Germinal center (tissue), 1 donor: ENCODE data around the gene SFXN5.
A peak's percentile ranks its signal among the peaks of the same experiment; 100 is the strongest.

ENCODE experiments used
- DNase-seq: peaks from one replicate; pipeline ENCODE4 v3.0.0; 2012; ENCODE audit warnings: mixed read lengths, low spot score

Gene SFXN5

GRCh38 chr2:72994282-72994990 lies 77.1 kb downstream of the SFXN5 start:
- DNase-seq: no peak

- no peak for DNase-seq
These were observed 77.6 kb downstream of the SFXN5 start for GRCh38 chr2:72993933-72994280.

DNA sequence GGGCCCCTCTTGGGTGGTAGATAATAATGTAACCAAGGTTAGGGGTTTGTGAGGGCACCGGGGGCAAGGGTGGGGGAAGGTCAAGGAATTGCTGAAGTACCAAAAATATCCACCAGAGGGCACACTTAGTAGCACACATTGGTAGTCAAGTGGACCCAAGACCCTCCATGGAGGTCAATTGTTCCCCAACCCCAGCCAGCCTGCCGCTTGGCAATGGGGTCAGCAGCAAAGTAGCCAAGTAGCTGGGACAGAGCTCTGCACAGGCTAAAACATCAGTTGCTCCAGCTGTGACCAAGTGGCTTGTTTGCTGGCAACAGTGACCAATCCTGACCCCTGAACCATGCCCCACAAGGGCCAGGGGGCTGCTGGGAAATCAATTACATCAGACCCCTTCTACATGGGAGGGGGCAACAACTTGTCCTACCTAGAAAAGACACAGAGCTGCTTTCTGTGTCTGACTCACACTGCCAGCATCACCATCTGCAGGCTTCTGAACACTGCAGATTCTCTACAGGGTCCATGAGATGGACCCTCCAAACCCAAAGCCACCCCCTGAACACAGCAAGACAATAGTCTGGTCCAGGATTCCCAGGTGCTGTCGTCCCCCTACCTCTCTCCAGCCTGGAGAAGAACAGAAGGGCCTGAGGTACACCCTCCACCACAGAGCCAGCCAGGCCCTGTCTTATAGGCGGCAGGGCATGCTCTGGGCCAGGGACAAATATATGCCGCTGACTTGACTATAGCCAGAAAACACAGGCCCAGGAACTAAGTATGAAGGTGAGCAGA lies 78.2 kb downstream of the SFXN5 start:
- peak; percentile 79 for DNase-seq

- DNase-seq: no peak
These were observed 78.8 kb downstream of the SFXN5 start for GRCh38 chr2:72992734-72993102.

- no peak for DNase-seq
These were observed 79.4 kb downstream of the SFXN5 start for GRCh38 chr2:72991980-72992733.

GRCh38 chr2:72991439-72991725 lies 80.1 kb downstream of the SFXN5 start:
- DNase-seq: no peak

- DNase-seq: no peak
These were observed 80.6 kb downstream of the SFXN5 start for GRCh38 chr2:72990695-72991438.

DNA sequence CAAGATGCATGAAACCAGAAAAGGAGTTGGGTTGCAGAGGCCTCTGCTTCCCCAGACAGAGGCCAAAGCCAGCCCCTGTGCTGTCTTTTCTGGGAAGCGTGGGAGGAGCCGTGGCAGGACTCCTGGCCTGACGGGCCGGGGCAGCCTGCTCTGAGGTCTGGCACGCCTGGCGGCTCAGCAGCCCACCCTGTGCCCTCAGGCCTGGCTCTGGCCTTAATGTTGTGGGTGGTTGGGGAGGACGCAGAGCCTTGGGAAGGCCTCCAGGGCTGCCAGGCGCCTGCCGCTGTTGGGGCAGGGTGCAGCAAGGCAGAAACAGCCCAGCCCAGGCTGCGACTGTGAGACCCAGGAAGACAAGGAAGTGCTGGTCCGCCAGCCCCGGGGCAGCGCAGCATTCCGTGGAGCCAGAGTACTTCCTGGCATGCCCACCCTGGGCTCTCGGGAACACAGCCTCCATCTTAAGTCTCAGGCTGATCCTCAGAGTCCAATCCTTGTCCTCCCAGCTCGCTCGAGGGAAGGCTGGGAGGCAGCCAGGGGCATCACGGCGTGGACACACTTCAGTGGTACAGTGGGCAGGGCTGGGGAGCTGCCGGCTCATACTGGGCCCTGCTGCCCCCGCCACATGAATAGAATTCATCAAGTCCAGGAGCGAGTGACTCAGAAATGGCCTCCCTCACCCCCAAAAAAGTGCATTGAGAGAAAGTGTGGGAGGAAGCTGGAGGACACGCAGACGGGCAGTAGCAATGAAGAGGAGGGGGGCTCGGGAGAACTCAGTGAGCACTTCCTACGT lies 81.5 kb downstream of the SFXN5 start:
- no peak for DNase-seq

- no peak for DNase-seq
These were observed 82.7 kb downstream of the SFXN5 start for GRCh38 chr2:72988726-72989273.

DNA sequence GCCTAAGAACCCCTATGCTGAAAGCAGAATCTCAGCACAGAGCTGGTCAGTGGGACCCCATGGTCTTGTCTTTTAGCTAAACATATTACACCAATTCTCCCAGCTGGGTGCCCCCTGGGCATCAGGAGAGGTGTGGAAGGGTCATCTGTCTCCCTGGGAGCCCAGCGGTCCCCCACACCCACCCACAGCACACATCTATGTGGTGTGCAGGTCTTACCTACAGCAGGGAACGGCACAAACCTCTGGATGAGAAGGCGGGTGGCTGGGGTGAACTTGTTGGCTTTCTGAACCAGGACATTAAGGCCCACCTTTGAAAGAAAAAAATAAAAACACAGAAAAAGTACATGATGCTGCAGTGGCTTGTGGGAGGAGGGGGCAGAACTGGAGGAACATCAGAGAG lies 83.5 kb downstream of the SFXN5 start:
- DNase-seq: no peak

GRCh38 chr2:72985891-72986683 lies 85.4 kb downstream of the SFXN5 start:
- no peak for DNase-seq

GRCh38 chr2:72985136-72985535 lies 86.4 kb downstream of the SFXN5 start:
- DNase-seq: no peak

DNA sequence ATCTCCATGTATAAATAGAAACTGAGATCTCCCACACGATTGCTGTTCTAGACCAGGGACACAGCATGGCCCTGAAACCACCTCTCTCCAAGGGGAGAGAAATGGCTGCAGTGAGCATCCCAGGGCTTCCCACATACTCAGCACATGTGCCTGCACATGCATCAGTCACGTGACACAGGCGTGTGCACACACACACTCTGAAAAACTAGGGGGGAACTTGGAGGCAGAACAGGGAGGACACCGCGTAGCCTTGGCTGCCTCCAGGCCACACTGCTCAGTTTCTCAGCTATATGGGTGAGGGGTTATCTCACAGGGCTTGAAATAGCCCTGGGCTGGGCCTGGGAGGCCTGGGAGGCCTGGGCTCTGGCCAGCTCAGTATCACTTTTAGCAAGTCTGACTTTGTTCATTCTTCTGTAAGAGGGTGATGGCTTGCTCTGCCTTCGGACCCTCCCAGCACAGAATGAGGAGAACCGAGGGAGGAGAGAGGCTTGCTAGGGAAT lies 87.3 kb downstream of the SFXN5 start:
- DNase-seq: no peak

DNA sequence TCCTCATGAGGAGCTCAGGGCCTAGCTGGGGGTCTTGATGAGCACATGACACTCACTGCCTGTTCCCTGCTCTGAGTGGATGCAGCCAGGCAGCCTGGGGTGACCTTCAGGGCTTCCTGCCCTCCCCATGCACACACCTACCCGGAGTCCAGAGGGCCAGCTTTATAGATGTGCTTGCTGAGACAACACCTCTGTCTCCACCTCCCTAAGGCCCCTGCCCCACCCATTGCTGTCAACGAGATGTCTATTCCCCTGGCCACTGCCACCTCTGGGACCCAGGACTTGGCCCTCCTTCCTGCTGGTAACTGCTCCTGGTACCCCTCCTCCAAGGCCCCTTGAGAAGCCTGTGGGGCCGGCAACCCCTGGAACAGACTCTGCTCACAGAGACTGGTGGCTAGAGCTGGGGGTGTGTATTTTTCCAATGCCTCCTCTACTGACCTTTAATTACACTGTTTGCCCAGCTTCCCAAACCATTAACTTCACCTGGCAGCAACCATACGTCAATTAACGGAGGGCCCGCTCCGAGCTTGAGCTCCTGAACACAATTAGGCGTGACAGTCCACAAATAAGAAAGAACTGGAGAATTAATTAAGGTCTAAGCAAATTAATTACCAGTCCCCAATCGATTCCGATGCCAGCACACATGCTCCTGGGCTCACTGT lies 87.9 kb downstream of the SFXN5 start:
- DNase-seq: no peak

- no peak for DNase-seq
These were observed 88.6 kb downstream of the SFXN5 start for GRCh38 chr2:72982781-72983499.

DNA sequence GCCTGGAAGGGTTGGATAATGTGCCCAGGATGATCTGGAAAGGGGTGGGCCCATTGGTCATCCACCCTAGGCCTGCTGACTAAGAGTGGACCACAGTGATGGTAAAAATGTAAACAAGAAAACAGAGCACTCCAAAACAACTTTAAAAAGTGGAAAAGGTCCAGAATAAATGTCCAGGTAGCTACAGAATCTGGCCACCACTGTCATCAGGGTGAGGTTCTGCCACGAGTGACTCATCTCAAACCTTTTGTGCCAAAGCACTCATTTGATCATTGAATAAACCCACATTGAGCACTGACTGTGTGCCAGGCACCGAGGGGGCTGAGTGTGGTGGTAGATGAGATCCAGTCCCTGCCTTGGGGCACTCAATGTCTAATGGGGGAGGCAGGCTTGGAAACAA lies 89.3 kb downstream of the SFXN5 start:
- DNase-seq: no peak

DNA sequence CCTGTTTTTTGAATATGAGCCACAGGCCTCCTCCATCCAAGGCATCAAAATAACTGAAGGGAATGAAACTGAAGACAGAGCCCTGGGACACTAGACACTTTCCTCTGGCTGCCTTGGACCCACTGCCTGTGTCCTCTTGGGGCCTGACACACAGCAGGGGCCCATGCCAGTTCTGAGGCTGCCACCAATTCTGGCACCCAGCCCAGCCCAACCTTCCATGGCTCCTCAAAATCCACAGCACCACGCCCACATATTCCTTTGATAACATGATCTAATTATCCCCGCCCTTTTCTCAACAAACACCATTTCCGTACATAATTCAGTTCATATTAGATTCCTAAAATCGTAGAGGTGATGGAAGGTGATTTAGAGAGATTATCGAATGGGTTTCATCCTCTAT lies 90.0 kb downstream of the SFXN5 start:
- no peak for DNase-seq

DNA sequence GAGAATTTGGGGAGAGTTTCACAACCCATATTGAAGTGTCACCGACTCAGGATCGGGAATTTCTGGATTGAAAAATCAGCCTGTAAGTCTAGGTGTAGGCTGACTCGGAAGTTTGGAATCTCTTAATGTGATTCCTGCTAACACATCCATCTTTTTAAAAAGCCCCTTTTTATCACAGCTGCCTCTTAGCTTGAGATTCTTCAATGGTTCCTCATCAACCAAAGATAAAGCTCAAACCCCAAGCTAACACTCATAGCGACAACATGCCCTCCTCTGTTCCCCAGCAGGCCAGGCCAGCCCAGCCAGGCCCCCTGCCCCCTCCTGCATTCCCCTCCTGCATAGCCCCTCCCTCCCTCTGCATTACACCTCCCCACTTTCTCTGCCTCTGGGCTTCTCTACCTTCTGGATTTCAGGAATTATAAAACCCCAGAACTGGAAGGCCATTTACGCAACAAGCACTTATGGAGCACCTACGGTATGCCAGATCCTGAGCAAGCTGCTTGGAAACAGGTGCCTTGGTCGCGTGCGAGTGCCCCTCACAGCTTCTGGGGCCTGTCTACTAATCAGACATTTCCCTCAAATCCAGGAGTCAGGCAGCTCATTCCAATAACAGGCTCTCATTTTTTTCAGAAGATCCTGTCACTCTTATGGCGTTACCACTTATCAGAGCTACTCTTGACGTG lies 90.8 kb downstream of the SFXN5 start:
- DNase-seq: no peak

GRCh38 chr2:72979896-72980295 lies 91.6 kb downstream of the SFXN5 start:
- peak; percentile 19 for DNase-seq
